H1 (cell line): ENCODE data around the gene BTBD9. TPM values are rescaled to one million over a fixed set of nuclear protein-coding genes. Genes with fewer than 3 reads are reported as not detected.

Experiments used
- CTCF ChIA-PET: fragments of 300-600 bp; sonication (Branson Sonifier 250); formaldehyde crosslinking; loops from one replicate; lab custom pipeline; 2021; ENCODE audit not compliant: partially characterized antibody; lab: Charles Lee
- POLR2A ChIA-PET: fragments of 300-600 bp; sonication (Branson Sonifier 250); formaldehyde crosslinking; loops from one replicate; lab custom pipeline; 2021; ENCODE audit warnings: inconsistent platforms; ENCODE audit not compliant: partially characterized antibody; lab: Charles Lee
- DNase-seq, 2 experiments: peaks; one replicate each; pipeline versions ENCODE4 v3.0.0 to v3.0.0-alpha.2; 2010 to 2022; ENCODE audit warnings: low spot score in 2 of 2, low read depth in 1 of 2, mixed read lengths in 1 of 2
- FAIRE-seq: peaks from 2 replicates; lab custom pipeline; 2011; peaks lifted over from hg19 to GRCh38; lab: Jason Lieb, UNC
- H2AFZ ChIP-seq: 2 replicates; pipeline ENCODE4 v1.8.1; 2012; ENCODE audit warnings: low read length, inconsistent platforms
- H2AK5ac ChIP-seq: 2 replicates; pipeline ENCODE4 v1.6.1; 2013; ENCODE audit warnings: low read depth, low read length
- H2BK120ac ChIP-seq: replicated peaks from 2 replicates; pipeline ENCODE3; 2013; ENCODE audit warnings: low read depth, low read length, inconsistent platforms
- H2BK12ac ChIP-seq: 2 replicates; pipeline ENCODE4 v1.6.1; 2013; ENCODE audit warnings: low read depth, low read length
- H2BK15ac ChIP-seq: 2 replicates; pipeline ENCODE4 v1.6.1; 2013; ENCODE audit warnings: low read length
- H2BK20ac ChIP-seq: 2 replicates; pipeline ENCODE4 v1.6.1; 2013; ENCODE audit warnings: low read length
- H2BK5ac ChIP-seq: 2 replicates; pipeline ENCODE4 v1.6.1; 2013; ENCODE audit warnings: low read depth, low read length
- H3K14ac ChIP-seq: 2 replicates; pipeline ENCODE4 v1.6.1; 2013; ENCODE audit warnings: inconsistent platforms; ENCODE audit not compliant: insufficient read length
- H3K18ac ChIP-seq: 2 replicates; pipeline ENCODE4 v1.6.1; 2013; ENCODE audit warnings: low read length; ENCODE audit errors: extremely low read depth
- H3K23ac ChIP-seq: 2 replicates; pipeline ENCODE4 v1.6.1; 2013; ENCODE audit warnings: inconsistent platforms; ENCODE audit not compliant: insufficient read length
- H3K23me2 ChIP-seq: 2 replicates; pipeline ENCODE4 v1.6.1; 2013; ENCODE audit warnings: low read depth, low read length
- H3K27ac ChIP-seq: 2 replicates; pipeline ENCODE4 v1.6.1; 2011; ENCODE audit warnings: low read depth, low read length, inconsistent platforms
- H3K27me3 ChIP-seq, 4 experiments: replicated peaks in 1 of 4; 1 replicate in 1 of 4; 2 replicates in 3 of 4; pipeline versions ENCODE4 v1.6.1 to v1.8.1; 2011 to 2013; ENCODE audit warnings: low read length in 3 of 4, mild to moderate bottlenecking in 3 of 4, inconsistent platforms in 2 of 4, mixed read lengths in 2 of 4, moderate library complexity in 1 of 4; ENCODE audit not compliant: control insufficient read depth in 3 of 4, insufficient read depth in 3 of 4; ENCODE audit errors: extremely low read depth in 1 of 4
- H3K36me3 ChIP-seq, 4 experiments: 2 replicates each; pipeline versions ENCODE4 v1.6.1 to v1.8.1; 2011 to 2013; ENCODE audit warnings: mild to moderate bottlenecking in 4 of 4, low read length in 3 of 4, moderate library complexity in 2 of 4, control low read depth in 1 of 4, inconsistent platforms in 1 of 4; ENCODE audit not compliant: insufficient read depth in 4 of 4, control insufficient read depth in 2 of 4
- H3K4ac ChIP-seq: replicated peaks from 2 replicates; pipeline ENCODE3; 2013; ENCODE audit warnings: low read length, low read depth, mixed read lengths, inconsistent platforms; ENCODE audit not compliant: insufficient read length
- H3K4me1 ChIP-seq, 4 experiments: replicated peaks in 1 of 4; 1 replicate in 1 of 4; 2 replicates in 3 of 4; pipeline versions ENCODE4 v1.6.1 to v1.8.1; 2011 to 2013; ENCODE audit warnings: low read length in 3 of 4, inconsistent platforms in 2 of 4, mixed read lengths in 1 of 4; ENCODE audit not compliant: insufficient read depth in 4 of 4, control insufficient read depth in 3 of 4
- H3K4me2 ChIP-seq, 2 experiments: 2 replicates each; pipeline versions ENCODE4 v1.6.1 to v1.8.1; 2011 to 2013; ENCODE audit warnings: low read depth in 2 of 2, low read length in 2 of 2, control low read depth in 1 of 2, inconsistent platforms in 1 of 2, mild to moderate bottlenecking in 1 of 2; ENCODE audit not compliant: insufficient read depth in 1 of 2
- H3K4me3 ChIP-seq, 4 experiments: fragments of 200-600, 300-600 bp in 1 of 4; sonication (generic), shearing (Covaris generic), sonication (Bioruptor Twin) in 1 of 4; 2 replicates each; pipeline versions ENCODE4 v1.5.1 to v1.8.1; 2011 to 2016; ENCODE audit warnings: low read length in 4 of 4, low read depth in 3 of 4, control low read depth in 2 of 4, inconsistent platforms in 2 of 4, mild to moderate bottlenecking in 2 of 4, mixed read lengths in 1 of 4, moderate library complexity in 1 of 4; ENCODE audit not compliant: insufficient read depth in 2 of 4; ENCODE audit errors: extremely low read depth in 1 of 4
- H3K56ac ChIP-seq: replicated peaks from 2 replicates; pipeline ENCODE3; 2013; ENCODE audit warnings: low read depth, mild to moderate bottlenecking, mixed read lengths, low read length, inconsistent platforms; ENCODE audit not compliant: insufficient read length
- H3K79me1 ChIP-seq: 2 replicates; pipeline ENCODE4 v1.6.1; 2013; ENCODE audit warnings: low read depth, low read length, control low read depth
- H3K79me2 ChIP-seq, 2 experiments: 2 replicates each; pipeline versions ENCODE4 v1.6.1 to v1.8.1; 2012 to 2013; ENCODE audit warnings: low read length in 2 of 2, mild to moderate bottlenecking in 2 of 2, inconsistent platforms in 1 of 2; ENCODE audit not compliant: insufficient read depth in 2 of 2, control insufficient read depth in 1 of 2
- H3K9ac ChIP-seq, 4 experiments: replicated peaks in 1 of 4; 1 replicate in 1 of 4; 2 replicates in 3 of 4; pipeline versions ENCODE4 v1.6.1 to v1.8.1; 2011 to 2013; ENCODE audit warnings: low read depth in 3 of 4, low read length in 3 of 4, control low read depth in 2 of 4, mild to moderate bottlenecking in 2 of 4, moderate library complexity in 2 of 4, inconsistent platforms in 1 of 4; ENCODE audit errors: extremely low read depth in 1 of 4
- H3K9me3 ChIP-seq, 2 experiments: 2 replicates each; pipeline versions ENCODE4 v1.6.1 to v1.8.1; 2012 to 2013; ENCODE audit warnings: mild to moderate bottlenecking in 2 of 2, moderate library complexity in 2 of 2, control low read depth in 1 of 2, inconsistent platforms in 1 of 2, low read depth in 1 of 2, low read length in 1 of 2, mixed read lengths in 1 of 2; ENCODE audit not compliant: insufficient read depth in 2 of 2
- H4K20me1 ChIP-seq, 2 experiments: replicated peaks in 1 of 2; 2 replicates each; pipeline versions ENCODE3 to v1.8.1; 2011 to 2013; ENCODE audit warnings: inconsistent platforms in 2 of 2, low read length in 2 of 2, mild to moderate bottlenecking in 1 of 2; ENCODE audit not compliant: insufficient read depth in 2 of 2, control insufficient read depth in 1 of 2
- H4K5ac ChIP-seq: 2 replicates; pipeline ENCODE4 v1.6.1; 2013; ENCODE audit warnings: low read length, low read depth, mixed read lengths, inconsistent platforms; ENCODE audit not compliant: insufficient read length
- H4K8ac ChIP-seq: 2 replicates; pipeline ENCODE4 v1.8.0; 2013; ENCODE audit warnings: mild to moderate bottlenecking, moderate library complexity, low read length, inconsistent platforms; ENCODE audit not compliant: insufficient read depth; ENCODE audit errors: extremely low read depth
- H4K91ac ChIP-seq: replicated peaks from 2 replicates; pipeline ENCODE3; 2013; ENCODE audit warnings: low read length, mixed read lengths, inconsistent platforms; ENCODE audit not compliant: insufficient read length
- BACH1 ChIP-seq: IDR thresholded peaks from 2 replicates; pipeline ENCODE4 v1.6.1; 2012; ENCODE audit warnings: low read length, improper control_type of control experiment
- CREB1 ChIP-seq: IDR thresholded peaks from 2 replicates; pipeline ENCODE4 v1.6.1; 2012; ENCODE audit warnings: inconsistent platforms
- POLR2AphosphoS5 ChIP-seq: IDR thresholded peaks from 2 replicates; pipeline ENCODE4 v1.6.1; 2011; ENCODE audit warnings: low read depth, low read length
- POU5F1 ChIP-seq: IDR thresholded peaks from 2 replicates; pipeline ENCODE4 v1.6.1; 2011; ENCODE audit warnings: low read depth, mild to moderate bottlenecking, low read length, moderate library complexity
- RNF2 ChIP-seq: fragments of 200-900, 300-1000 bp; sonication (generic); IDR thresholded peaks from 2 replicates; pipeline ENCODE4 v1.7.1; 2016; ENCODE audit warnings: borderline replicate concordance, low read depth, mild to moderate bottlenecking, antibody characterized with exemption, low read length; ENCODE audit not compliant: poor library complexity, severe bottlenecking; ENCODE audit errors: missing control alignments
- SIX5 ChIP-seq: IDR thresholded peaks from 2 replicates; pipeline ENCODE4 v1.6.1; 2011; ENCODE audit warnings: mild to moderate bottlenecking, low read depth, low read length
- TAF7 ChIP-seq: optimal IDR thresholded peaks from 2 replicates; pipeline ENCODE3; 2011; ENCODE audit warnings: low read depth, mild to moderate bottlenecking, inconsistent platforms, low read length, moderate library complexity, borderline replicate concordance
- WGBS, 2 experiments: shearing (Covaris generic) in 1 of 2; methylation state at CpG; one replicate each; pipeline versions ENCODE4 v1.1.6 to v1.1.7; 2013 to 2015; ENCODE audit warnings: low lambda C conversion rate in 2 of 2, mixed read lengths in 2 of 2, inconsistent platforms in 1 of 2, low coverage in 1 of 2, missing lambda C conversion rate in 1 of 2; ENCODE audit not compliant: insufficient replicate concordance in 2 of 2, insufficient coverage in 1 of 2, insufficient read length in 1 of 2; ENCODE audit errors: extremely low coverage in 1 of 2, missing lambda C conversion rate in 1 of 2; 5-methylcytosine and 5-hydroxymethylcytosine counted together
- polyA plus RNA-seq, 7 experiments: library from polyadenylated mRNA; depleted of rRNA in 3 of 7; stranded (reverse) in 5 of 7; unstranded in 2 of 7; fragments of >200 nt in 5 of 7; fragments of 200-250 nt in 2 of 7; gene quantifications; 1 replicate in 5 of 7; 2 replicates in 1 of 7; 4 replicates in 1 of 7; pipeline versions ENCODE4 v1.2.1 to v1.2.3, GENCODE V29; 2011 to 2013; ENCODE audit warnings: missing spikeins in 2 of 7, mixed read lengths in 2 of 7
- total RNA-seq: library from RNA; stranded (reverse); fragmentation: NEBNext Ultra II Directional; extraction: Animal tissue kit (Norgen Biotek cat#: 25700); gene quantifications from 2 replicates; pipeline ENCODE4 v1.2.1, GENCODE V29; 2021

Gene BTBD9
- total and polyA plus RNA-seq, 2 of the 8 experiments (the other 6 are each of a cell fraction or from before 2014, with no cell fraction given), result 0.92 to 4.1 TPM

DNA sequence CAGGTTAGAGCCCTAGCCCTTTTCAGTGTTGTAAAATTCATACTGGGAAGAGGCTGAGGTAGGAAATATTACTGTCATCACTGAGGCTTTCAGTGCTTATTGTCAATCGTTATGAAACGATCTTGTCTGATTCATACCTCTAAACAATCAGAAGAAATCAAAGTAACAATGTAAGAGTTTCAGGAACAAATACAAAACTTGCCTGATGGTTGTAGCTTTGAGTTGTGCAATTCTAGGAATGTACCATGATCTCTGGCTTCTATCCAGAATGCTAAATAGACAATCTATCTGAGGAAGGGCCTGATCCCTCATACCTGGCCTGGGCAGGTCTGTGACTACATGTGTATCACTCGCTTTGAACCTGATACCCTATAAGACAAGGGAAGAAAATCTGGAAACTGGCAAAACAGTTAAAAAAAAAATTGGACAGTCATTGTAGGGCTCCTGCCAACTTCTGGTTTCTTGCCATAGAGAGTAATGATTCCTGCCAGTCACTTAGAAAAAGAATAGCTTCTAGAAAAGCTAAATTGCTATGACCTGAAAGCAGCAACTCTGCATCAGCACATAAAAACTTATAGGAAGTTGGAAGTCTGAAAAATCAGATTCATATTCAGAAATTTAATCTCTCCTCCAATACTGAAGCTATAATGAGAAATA, 234.7 kb downstream of the BTBD9 start:
- Histone ChIP-seq H3K36me3 (no peaks in the 10 kb centered on the region), H3K27ac (no peak overlapping the region), H2AFZ (no peak overlapping the region), H2BK20ac (no peak overlapping the region), H3K4me2 (no peak overlapping the region), H3K79me2 (no peaks in the 10 kb centered on the region), H2AK5ac (no peak overlapping the region), H3K56ac (no peak overlapping the region), H4K8ac (no peak overlapping the region), H3K4me1 (no peaks in the 10 kb centered on the region), H3K79me1 (no peaks in the 10 kb centered on the region), H2BK15ac (no peak overlapping the region), H3K23me2 (no peaks in the 10 kb centered on the region), H2BK5ac (no peak overlapping the region), H4K20me1 (no peaks in the 10 kb centered on the region), H3K4me3 (no peak overlapping the region), H4K91ac (no peak overlapping the region), H3K9me3 (no peaks in the 10 kb centered on the region), H4K5ac (no peak overlapping the region), H3K23ac (no peak overlapping the region), H3K27me3 (no peaks in the 10 kb centered on the region), H3K18ac (no peak overlapping the region), H2BK12ac (no peak overlapping the region), H3K4ac (no peak overlapping the region), H3K14ac (no peak overlapping the region), H3K9ac (0 out of 7 replicates have a peak overlapping the region, but pooled peaks of 1 of the 4 experiments have one; percentile 5), H2BK120ac (no peak overlapping the region)
- FAIRE-seq, result no peak
- WGBS, 2 experiments, result 81% methylated on average over 3 of the region's 3 CpGs; no CpG with 5 or more reads in 1 of the 2 experiments
- TF ChIP-seq SIX5, result 0 out of 2 replicates have a peak, but pooled peaks have one; percentile 0
- no peak for TF ChIP-seq POLR2AphosphoS5
- TF ChIP-seq CREB1, result no peak
- no peak for TF ChIP-seq BACH1
- no peak for TF ChIP-seq TAF7
- no peak for TF ChIP-seq RNF2
- no peak for TF ChIP-seq POU5F1
- no peak for DNase-seq
- POLR2A ChIA-PET, result interaction anchor here (0.6 to 1.4 kb wide), 2 partner anchors 8 to 127 kb away, joined by 3 read pairs; no protein-coding TSS in a partner anchor
- CTCF ChIA-PET, result interaction anchor here (0.7 to 1.2 kb wide), 2 partner anchors 21 to 128 kb away, joined by 3 to 5 read pairs; no protein-coding TSS in a partner anchor
